ENCODE measurements around the gene CUEDC2.
"Not testable (repeated sequence)": the region's sequence is repeated elsewhere in the genome, so short reads cannot be mapped to it uniquely, and the experiment has no call there.

Gene CUEDC2

GRCh38 chr10:102454662-102455487, 22.5 kb upstream of the CUEDC2 start:
- in situ Hi-C loops (cut with MboI; ENCODE audit: low sequenced_read_pairs) = not testable (repeated sequence)

DNA sequence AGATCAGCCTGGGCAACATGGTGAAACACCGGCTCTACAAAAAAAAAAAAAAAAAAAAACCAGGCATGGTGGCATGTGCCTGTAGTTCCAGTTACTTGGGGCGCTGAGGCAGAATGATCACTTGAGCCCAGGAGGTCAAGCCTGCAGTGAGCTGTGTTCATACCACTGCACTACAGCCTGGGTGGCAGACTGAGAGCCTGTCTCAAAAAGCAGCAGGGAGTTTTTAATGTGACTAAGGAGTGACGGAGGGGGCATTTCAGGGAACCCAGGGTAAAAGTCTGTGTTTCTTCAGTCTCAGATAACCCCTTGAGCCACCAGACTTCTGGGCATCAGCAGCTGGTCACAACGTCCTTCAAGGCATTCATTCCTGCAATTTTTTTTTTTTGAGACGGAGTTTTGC, 21.1 kb upstream of the CUEDC2 start:
- in situ Hi-C loops (cut with MboI; ENCODE audit: low sequenced_read_pairs) = no loop called here

GRCh38 chr10:102452672-102453340, 20.4 kb upstream of the CUEDC2 start:
- in situ Hi-C loops (cut with MboI; ENCODE audit: low sequenced_read_pairs) = no loop called here

DNA sequence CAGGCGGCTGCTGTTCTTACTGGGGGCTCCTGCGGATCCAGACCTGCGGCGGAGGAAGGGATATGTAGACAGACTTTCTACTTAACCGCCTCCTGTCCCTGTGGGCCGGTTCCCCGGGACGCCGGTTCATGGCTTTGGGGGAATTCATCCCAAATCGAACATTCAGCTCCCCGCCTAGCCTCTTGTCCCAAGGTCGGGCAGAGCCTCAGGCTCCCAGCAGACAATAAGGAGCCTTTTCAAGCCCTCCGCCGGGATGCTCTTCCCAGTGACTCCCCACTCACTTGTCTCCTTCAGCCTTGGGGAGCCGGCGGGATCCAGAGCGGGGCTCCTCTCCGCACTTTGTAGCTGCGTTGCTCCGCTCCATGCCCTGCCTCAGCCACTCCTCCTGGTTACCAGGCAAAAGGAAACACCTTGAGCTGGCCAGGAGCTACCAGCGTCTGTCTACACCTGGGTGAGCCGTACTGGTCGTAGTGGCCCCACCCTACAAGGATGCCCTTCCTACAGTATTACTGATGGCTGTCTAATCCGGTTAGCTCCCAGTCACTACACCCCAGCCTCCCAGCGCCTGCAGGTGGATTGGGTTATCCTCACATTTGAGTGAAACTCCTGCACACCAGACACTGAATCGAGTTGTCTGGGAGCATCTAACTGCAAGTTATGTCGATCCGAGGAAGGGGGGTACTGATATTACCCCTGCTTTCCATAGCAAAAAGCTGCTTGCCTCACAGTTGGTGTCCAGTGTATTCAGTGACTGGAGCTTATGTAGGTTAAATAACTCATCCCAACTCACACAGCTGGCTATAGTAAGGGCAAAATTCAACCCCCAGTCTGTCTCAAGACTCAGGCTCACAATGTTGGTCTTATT, 19.0 kb upstream of the CUEDC2 start, which contains the start of gene C10orf95:
TSS of gene C10orf95 (minus strand) at position 439 of the 865 bp plus-strand sequence. CDS start 450 bp downstream, outside the sequence.
- in situ Hi-C loops (cut with MboI; ENCODE audit: low sequenced_read_pairs) = no loop called here

DNA sequence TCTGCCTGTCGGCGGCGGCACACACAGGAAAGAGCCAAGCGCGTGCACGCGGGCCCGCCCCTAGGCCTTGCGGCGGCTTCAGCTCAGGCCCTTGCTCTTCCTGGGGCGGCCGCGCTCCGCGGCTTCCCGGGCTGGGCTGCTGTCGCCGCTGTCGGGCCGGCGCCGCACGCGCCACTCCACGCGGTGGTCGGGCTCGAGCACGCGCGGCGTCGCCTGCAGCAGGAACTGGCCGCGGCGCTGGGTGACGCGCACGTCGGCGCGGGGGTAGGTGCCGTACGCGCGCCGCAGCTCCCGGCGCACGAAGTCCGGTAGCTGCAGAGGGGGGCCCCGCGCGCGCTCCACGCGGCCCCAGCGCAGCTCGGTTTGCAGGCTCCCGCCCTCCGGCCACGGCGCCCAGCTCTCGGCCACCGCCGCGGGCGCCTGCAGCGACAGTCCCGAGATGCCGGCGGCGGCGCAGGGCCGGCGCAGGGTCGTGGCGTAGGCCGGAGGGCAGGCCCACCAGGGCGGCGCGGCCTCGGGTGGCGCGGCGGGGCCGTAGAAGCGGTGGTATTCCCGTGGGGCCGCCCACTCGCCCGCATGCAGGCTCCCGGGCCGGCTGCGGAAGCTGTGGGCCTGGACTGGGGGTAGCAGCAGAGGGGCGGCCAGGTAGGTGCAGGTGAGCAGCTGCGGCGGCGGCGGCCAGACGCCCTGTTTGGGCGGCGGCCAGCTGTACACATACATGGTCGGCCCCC, 18.2 kb upstream of the CUEDC2 start:
- in situ Hi-C loops (cut with MboI; ENCODE audit: low sequenced_read_pairs) = no loop called here

GRCh38 chr10:102450124-102450373, 17.7 kb upstream of the CUEDC2 start:
- in situ Hi-C loops (cut with MboI; ENCODE audit: low sequenced_read_pairs) = no loop called here

DNA sequence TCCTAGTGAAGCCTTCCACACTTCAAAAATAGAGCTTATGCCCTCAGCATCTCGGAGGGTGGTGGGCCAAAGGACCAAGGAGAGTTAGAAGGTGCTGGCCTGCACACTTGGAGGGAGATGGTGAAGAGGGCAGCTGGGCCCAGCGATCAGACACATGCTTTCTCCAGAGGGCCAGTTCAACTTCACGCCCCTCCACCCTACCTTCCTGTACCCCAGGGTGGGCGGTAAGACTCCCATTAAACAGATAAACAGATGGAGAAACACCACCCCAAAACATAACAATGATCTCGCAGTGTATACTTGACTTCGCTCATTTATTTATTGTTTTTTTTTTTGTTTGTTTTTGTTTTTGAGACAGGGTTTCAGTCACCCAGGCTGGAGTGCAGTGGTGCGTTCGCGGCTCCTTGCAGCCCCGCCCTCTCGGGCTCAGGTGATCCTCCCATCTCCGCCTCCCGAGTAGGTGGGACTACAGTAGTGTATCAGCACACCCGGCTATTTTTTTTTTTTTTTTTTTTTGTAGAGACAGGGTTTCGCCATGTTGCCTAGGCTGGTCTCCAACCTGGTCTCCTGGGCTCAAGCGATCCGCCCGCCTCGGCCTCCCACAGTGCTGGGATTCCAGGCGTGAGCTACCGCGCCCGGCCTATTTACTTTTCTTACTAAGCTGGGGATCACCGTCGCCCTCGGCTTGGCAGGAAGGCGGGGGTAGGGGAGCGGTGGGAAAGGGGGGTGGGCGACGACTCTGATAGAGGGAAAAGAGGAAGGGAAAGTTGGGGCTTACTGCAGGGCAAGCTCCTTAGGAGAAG, 17.1 kb upstream of the CUEDC2 start:
- in situ Hi-C loops (cut with MboI; ENCODE audit: low sequenced_read_pairs) = no loop called here

DNA sequence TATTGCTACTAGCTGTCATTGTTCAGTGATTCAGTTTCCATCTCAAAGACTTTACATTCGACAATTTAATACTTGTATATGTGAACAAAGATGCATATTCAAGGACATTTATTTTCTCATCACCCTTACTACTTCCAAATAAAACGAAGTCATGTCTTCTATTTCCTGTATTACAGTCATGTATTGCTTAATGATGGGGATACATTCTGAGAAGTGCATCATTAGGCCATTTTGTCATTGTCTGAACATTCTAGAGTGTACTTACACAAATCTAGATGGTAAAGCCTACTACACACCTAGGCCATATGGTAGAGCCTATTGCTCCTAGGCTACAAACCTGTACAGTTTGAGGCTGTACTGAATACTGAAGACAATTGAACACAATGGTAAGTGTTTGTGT, 12.5 kb upstream of the CUEDC2 start:
- in situ Hi-C loops (cut with MboI; ENCODE audit: low sequenced_read_pairs) = no loop called here

DNA sequence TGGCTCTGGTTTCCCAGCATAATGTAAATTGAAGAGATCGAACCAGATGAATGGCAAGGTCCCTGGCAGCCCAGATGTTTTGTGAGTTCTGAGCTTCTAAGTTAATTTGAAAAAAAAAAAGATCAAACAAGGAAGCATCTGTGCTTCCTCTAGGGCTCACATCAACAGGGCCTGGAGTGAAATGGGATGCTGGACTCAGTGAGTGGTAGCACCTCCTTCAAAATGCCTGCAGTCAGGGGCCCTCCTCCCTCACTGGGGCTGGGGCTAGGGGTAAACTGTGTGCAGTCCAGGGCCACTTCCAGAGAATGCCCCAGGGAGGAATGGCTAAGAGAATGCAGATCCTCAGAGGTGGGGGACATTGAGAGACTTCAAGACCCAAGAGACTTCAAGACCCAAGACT, 6.0 kb upstream of the CUEDC2 start:
- in situ Hi-C loops (cut with MboI; ENCODE audit: low sequenced_read_pairs) = no loop called here

- in situ Hi-C loops (cut with MboI; ENCODE audit: low sequenced_read_pairs) = no loop called here
These were observed 5.1 kb upstream of the CUEDC2 start for GRCh38 chr10:102437515-102437914.

- in situ Hi-C loops (cut with MboI; ENCODE audit: low sequenced_read_pairs) = no loop called here
These were observed 3.9 kb upstream of the CUEDC2 start for GRCh38 chr10:102436312-102436711.

DNA sequence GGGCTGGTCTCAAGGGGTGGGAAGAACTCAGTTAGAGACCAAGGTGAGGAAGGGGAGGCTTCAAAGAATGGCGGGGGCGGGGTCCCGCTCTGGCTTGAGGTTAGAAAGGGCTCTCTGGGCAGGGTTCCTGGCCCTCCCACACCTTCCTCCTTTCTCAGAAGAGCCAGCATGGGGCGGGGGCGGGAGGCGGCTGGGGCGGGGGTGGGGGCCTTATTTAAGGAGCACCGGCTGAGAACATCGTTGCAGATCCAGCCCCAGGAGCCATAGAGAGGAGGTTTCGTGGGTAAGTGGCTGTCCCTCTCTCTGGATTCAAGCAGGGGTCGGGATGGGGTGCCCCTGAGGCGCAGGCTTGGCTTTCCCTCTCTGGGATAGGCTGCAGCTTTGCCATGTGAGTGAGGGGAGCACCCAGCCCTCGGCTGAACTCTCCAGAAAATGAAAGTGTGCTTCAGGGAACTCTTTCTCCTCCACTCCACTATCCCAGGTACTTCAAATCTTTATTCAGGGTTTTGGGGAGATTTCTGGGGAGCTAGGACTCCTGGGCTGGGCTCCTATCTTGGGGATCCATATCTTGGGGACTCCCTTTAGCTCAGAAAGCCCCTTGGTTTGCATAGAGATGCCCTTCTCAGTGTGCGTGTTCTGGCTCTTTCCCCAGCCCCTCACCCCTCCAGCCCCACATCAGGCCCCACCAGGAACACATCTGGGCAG, 3.3 kb upstream of the CUEDC2 start:
- in situ Hi-C loops (cut with MboI; ENCODE audit: low sequenced_read_pairs) = no loop called here

- in situ Hi-C loops (cut with MboI; ENCODE audit: low sequenced_read_pairs) = no loop called here
These were observed 2.7 kb upstream of the CUEDC2 start for GRCh38 chr10:102435133-102435497.

GRCh38 chr10:102434394-102435132, 2.2 kb upstream of the CUEDC2 start:
- in situ Hi-C loops (cut with MboI; ENCODE audit: low sequenced_read_pairs) = no loop called here

GRCh38 chr10:102433619-102434046, 1.3 kb upstream of the CUEDC2 start:
- in situ Hi-C loops (cut with MboI; ENCODE audit: low sequenced_read_pairs) = no loop called here

DNA sequence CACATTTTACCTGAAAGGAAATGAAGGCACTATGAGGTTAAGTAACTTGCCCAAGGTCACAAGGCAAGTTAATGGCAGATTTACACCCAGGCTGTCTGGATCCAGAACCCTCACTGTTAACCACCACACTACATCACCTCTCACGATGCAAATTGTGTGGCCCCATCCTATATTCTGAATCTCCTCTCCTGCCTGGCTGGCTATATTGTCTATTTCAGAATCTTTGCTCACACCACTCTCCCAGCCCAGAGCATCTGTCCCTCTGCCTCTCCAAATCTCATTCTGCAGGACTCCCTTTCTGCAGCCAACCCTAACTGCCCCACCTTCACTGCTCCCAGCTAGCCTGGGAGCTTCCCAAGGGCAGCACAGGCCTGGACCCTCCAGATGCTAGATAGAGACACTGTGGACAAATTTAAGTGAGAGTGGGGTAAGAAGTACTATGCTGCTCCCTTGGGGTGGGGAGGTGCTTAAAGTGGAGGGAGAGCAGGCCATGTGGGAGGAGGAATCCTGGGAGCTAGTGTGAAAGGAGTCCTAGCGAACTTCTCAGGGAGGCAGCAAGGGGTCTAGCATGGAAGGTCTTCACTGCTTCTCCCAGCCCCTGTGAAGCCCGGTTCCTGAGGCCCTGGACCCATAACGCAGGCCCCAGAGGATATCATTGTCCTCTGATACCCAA, 786 bp downstream of the CUEDC2 start:
- in situ Hi-C loops (cut with MboI; ENCODE audit: low sequenced_read_pairs) = no loop called here

GRCh38 chr10:102429468-102429867, 2.9 kb downstream of the CUEDC2 start:
- in situ Hi-C loops (cut with MboI; ENCODE audit: low sequenced_read_pairs) = no loop called here

- in situ Hi-C loops (cut with MboI; ENCODE audit: low sequenced_read_pairs) = no loop called here
These were observed 5.5 kb downstream of the CUEDC2 start for GRCh38 chr10:102426803-102427287.

All from HL-60/S4 (cell line).